ENCODE measurements around the gene NDUFB11.

DNA sequence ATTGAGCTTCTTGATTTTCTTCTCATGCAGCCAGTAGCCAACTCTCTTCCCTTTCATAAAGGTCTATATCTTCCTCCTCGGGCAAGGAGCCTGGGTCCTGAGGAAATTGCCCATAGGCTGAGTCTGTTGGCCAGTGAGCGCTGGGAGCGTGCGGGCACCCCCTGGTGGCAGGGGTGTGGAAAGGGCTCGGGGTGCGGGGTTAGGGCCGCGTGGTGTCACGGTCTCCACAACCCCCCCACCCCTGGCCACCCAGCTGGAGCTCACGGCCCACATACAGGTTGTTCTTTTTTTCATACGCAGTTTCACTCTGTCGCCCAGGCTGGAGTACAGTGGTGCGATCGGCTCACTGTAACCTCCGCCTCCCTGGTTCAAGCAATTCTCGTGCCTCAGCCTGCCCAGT, 13.6 kb upstream of the NDUFB11 start:
- no peak for TF ChIP-seq CTCF (IDR thresholded peaks at IDR 0.05)
- no peak for TF ChIP-seq POLR2A (IDR thresholded peaks at IDR 0.05)
